CD4-positive, CD25-positive, alpha-beta regulatory T cell (primary cell): ENCODE measurements around the gene SLC26A6. TPM values are rescaled to one million over a fixed set of nuclear protein-coding genes. Genes with fewer than 3 reads are reported as not detected.

Experiments
- ATAC-seq, 2 donors: fragments of 150-1000 bp; cut with Tn5 transposase; one replicate each; pipeline ENCODE4 v1.10.0; 2021; ENCODE audit warnings: low read depth in 2 of 2, moderate number of reproducible peaks in 2 of 2, moderate library complexity in 1 of 2
- DNase-seq, 3 donors: peaks; one replicate each; pipeline versions ENCODE4 v3.0.0 to v3.0.0-alpha.2; 2012 to 2022; ENCODE audit warnings: mixed read lengths in 1 of 3
- H3K27ac ChIP-seq: one replicate; pipeline ENCODE4 v1.7.0; 2013; ENCODE audit warnings: mild to moderate bottlenecking, low read length; ENCODE audit not compliant: insufficient read depth, poor library complexity, severe bottlenecking
- H3K27me3 ChIP-seq: one replicate; pipeline ENCODE4 v1.7.0; 2013; ENCODE audit warnings: low read length; ENCODE audit not compliant: control insufficient read depth, insufficient read depth
- H3K36me3 ChIP-seq: one replicate; pipeline ENCODE4 v1.7.0; 2013; ENCODE audit warnings: mild to moderate bottlenecking, low read length, moderate library complexity; ENCODE audit not compliant: control insufficient read depth, insufficient read depth
- H3K4me1 ChIP-seq: 2 replicates; pipeline ENCODE4 v1.7.0; 2013; ENCODE audit warnings: mild to moderate bottlenecking, low read length; ENCODE audit not compliant: insufficient read depth, control insufficient read depth, poor library complexity, severe bottlenecking
- H3K4me3 ChIP-seq: one replicate; pipeline ENCODE4 v1.7.0; 2013; ENCODE audit warnings: low read depth, mild to moderate bottlenecking, low read length, moderate library complexity
- H3K9me3 ChIP-seq, 2 experiments: 1 replicate in 1 of 2; 2 replicates in 1 of 2; pipeline ENCODE4 v1.7.0; 2013; ENCODE audit warnings: low read length in 2 of 2, mild to moderate bottlenecking in 1 of 2, moderate library complexity in 1 of 2; ENCODE audit not compliant: control insufficient read depth in 2 of 2
- H3K27ac Mint-ChIP-seq, 3 donors: one replicate each; pipeline ENCODE4 v1.8.0; 2020 to 2022; ENCODE audit warnings: mild to moderate bottlenecking in 3 of 3, mixed read lengths in 3 of 3, moderate library complexity in 2 of 3
- H3K27me3 Mint-ChIP-seq: one replicate; pipeline ENCODE4 v1.8.0; 2022; ENCODE audit warnings: mild to moderate bottlenecking, mixed read lengths
- H3K36me3 Mint-ChIP-seq: one replicate; pipeline ENCODE4 v1.8.0; 2020; ENCODE audit warnings: mixed read lengths
- H3K4me1 Mint-ChIP-seq, 4 donors: one replicate each; pipeline ENCODE4 v1.8.0; 2020 to 2022; ENCODE audit warnings: mixed read lengths in 4 of 4, mild to moderate bottlenecking in 1 of 4
- H3K4me3 Mint-ChIP-seq, 4 donors: one replicate each; pipeline ENCODE4 v1.8.0; 2020 to 2022; ENCODE audit warnings: mild to moderate bottlenecking in 4 of 4, mixed read lengths in 4 of 4, moderate library complexity in 3 of 4
- H3K9me3 Mint-ChIP-seq, 7 donors: one replicate each; pipeline ENCODE4 v1.8.0; 2020 to 2022; ENCODE audit warnings: mixed read lengths in 7 of 7, mild to moderate bottlenecking in 3 of 7, moderate library complexity in 2 of 7
- polyA plus RNA-seq, 4 donors: library from polyadenylated mRNA; unstranded; fragments of 300-500 nt; fragmentation: Illumina TruSeq; gene quantifications; one replicate each; pipeline ENCODE4 v1.2.3, GENCODE V29; 2021
- total RNA-seq: library from RNA; stranded (reverse); gene quantifications from one replicate; pipeline ENCODE4 v1.2.3, GENCODE V29; 2022

Gene SLC26A6
- total and polyA plus RNA-seq, 5 donors from 2014 or later: 3.2 to 25.1 (median 6.5) TPM

DNA sequence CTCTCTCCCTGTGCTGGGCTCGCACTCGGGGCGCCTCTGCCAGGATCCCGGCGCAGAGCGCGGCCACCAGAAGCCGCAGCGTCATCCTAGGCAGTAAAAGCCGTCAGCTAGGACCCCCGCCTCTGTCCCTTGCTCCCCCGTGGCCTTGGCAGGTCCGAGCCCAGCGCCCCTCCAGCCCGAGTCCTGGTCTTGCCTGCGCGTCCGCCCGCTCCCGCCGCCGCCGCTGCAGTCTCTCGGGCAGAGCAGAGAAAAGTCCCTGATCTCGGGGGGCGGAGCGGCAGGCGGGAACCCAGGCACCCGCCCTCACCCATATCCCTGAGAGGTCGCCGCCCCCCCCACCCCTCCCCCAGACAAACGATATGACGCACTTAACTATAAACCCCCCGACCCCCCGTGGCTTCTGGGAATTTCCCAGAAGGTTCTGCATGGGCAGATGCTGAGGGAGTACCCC, 40.2 kb downstream of the SLC26A6 start, which contains the start of gene COL7A1:
Gene COL7A1 (minus strand): TSS at position 255 of the 451 bp plus-strand sequence. CDS start 170 bp downstream, at position 85.
- ATAC-seq: no peak
- Mint-ChIP-seq H3K9me3 (peaks cover 0 to 2% (median 0%) of the 10 kb centered on the region in 7 donors), H3K4me3 (no peak within 1 kb of the TSS)

DNA sequence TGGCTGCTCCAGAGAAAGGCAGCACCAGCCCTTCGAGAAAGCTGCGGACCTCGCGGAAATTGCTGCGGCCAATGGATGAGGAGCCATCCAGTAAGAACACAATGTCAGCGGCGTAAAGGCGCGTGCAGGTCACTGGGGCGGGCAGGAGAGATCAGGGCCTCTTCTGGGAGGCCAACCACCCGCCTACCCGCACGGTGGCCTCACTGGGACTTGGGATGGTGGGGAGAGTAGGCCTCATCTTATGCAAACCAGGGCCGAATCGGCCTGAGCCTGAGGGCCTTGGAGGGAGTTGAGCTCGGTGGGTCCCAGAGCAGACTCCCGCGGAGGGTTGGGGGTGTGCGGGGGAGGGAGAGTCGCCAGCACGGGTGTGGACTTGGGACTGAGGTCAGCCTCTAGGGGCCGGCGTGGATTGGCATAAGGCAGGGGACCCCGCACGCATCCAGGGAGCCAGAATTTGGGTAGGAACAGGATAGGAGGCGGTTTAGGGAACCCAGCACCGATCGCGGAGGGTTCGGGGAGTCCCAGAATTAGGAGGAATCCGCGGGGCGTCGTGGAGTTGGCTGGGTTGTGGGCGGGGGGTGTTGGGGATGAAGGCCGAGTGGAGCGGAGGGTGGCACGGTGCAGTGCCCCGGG, 40.7 kb downstream of the SLC26A6 start:
- Histone ChIP-seq H3K9me3 (no peaks in the 10 kb centered on the region), H3K36me3 (peaks cover 5% of the 10 kb centered on the region), H3K4me3 (no peak overlapping the region), H3K27ac (no peak overlapping the region), H3K4me1 (peaks cover 5% of the 10 kb centered on the region), H3K27me3 (no peaks in the 10 kb centered on the region)
- H3K4me3 Mint-ChIP-seq: no peak overlapping the region
- peaks cover 0 to 2% (median 0%) of the 10 kb centered on the region in 7 donors for H3K9me3 Mint-ChIP-seq
- peaks cover 0 to 16% (median under 1%) of the 10 kb centered on the region in 4 donors for H3K4me1 Mint-ChIP-seq
- H3K27ac Mint-ChIP-seq: peak overlapping the region in 1 of 3 donors; percentile 60
- H3K27me3 Mint-ChIP-seq: peaks cover 24% of the 10 kb centered on the region
- ATAC-seq: no peak
- no peak for DNase-seq
- H3K36me3 Mint-ChIP-seq: peaks cover 10% of the 10 kb centered on the region

More for the DNA sequence above, 40.2 kb downstream of the SLC26A6 start, which contains the start of gene COL7A1:
- Histone ChIP-seq H3K4me3 (no peak within 1 kb of the TSS), H3K9me3 (no peaks in the 10 kb centered on the region), H3K27ac (no peak within 1 kb of the TSS), H3K36me3 (peaks cover 10% of the 10 kb centered on the region), H3K4me1 (peaks cover 5% of the 10 kb centered on the region), H3K27me3 (no peaks in the 10 kb centered on the region)
- Mint-ChIP-seq H3K27me3 (peaks cover 19% of the 10 kb centered on the region), H3K36me3 (peaks cover 10% of the 10 kb centered on the region), H3K27ac (peak within 1 kb of the TSS in 1 of 3 donors; percentile 60), H3K4me1 (peaks cover 0 to 16% (median under 1%) of the 10 kb centered on the region in 4 donors)
- no peak for DNase-seq

DNA sequence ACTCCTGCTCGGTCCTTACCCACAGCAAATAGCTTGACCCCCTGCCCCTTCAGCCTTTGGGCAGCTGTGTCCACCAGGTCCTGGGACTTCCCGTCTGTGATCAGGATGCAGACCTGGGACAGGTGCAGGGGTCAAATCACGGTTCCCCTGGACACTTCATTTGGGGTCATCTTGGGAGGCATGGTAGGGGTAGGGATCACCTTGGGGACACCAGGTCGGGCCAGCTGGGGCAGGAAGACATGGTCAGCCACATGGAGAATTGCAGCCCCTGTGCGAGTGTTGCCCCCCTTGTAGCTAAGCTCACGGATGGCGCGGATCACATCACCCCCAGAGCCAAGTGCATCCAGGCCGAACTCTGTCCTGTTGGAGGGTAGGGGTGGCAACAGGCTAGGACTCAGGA, 41.9 kb downstream of the SLC26A6 start:
- H3K36me3 ChIP-seq: no peaks in the 10 kb centered on the region
- peaks cover 0 to 2% (median 0%) of the 10 kb centered on the region in 7 donors for H3K9me3 Mint-ChIP-seq
- H3K4me1 Mint-ChIP-seq: peaks cover 0 to 16% (median under 1%) of the 10 kb centered on the region in 4 donors
- no peaks in the 10 kb centered on the region for H3K9me3 ChIP-seq
- H3K4me1 ChIP-seq: peaks cover 5% of the 10 kb centered on the region
- no peak overlapping the region for H3K27ac Mint-ChIP-seq
- peaks cover 31% of the 10 kb centered on the region for H3K27me3 Mint-ChIP-seq
- no peak overlapping the region for H3K4me3 ChIP-seq
- no peak overlapping the region for H3K4me3 Mint-ChIP-seq
- DNase-seq (no peak), ATAC-seq (no peak)
- H3K27ac ChIP-seq: no peak overlapping the region
- no peaks in the 10 kb centered on the region for H3K27me3 ChIP-seq
- no peaks in the 10 kb centered on the region for H3K36me3 Mint-ChIP-seq

DNA sequence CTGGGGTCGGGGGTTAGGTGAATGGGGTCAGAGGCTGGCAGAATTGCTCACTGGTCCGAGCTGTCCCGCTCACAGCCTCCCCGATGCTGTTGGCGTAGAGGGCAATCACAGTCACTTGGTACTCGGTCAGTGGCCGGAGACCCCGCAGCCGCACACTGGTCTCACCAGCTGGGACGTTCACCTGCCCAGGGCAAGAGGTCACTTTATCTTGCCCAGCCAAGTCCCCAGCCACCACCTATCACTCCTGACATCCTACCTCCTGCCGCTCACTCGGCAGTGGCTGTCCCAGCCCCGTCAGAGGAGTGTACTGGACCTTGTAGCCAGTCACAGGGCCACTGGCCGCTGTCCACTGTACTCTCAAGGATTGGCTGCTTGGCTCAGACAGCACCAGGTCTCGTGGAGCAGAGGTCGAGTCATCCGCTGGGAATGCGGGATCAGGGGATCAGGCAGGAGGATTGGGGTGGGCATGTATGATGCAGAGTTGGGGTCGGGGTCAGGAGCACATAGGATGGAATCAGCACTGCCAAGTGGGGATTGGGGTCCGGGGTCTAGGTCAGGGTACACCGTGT, 42.7 kb downstream of the SLC26A6 start:
- no peak overlapping the region for H3K4me3 ChIP-seq
- DNase-seq (no peak), ATAC-seq (no peak)
- no peaks in the 10 kb centered on the region for H3K27me3 ChIP-seq
- peaks cover 32% of the 10 kb centered on the region for H3K27me3 Mint-ChIP-seq
- no peaks in the 10 kb centered on the region for H3K36me3 ChIP-seq
- peaks cover 0 to 2% (median 0%) of the 10 kb centered on the region in 7 donors for H3K9me3 Mint-ChIP-seq
- H3K4me1 ChIP-seq: peaks cover 5% of the 10 kb centered on the region
- H3K27ac ChIP-seq: no peak overlapping the region
- peaks cover 0 to 16% (median under 1%) of the 10 kb centered on the region in 4 donors for H3K4me1 Mint-ChIP-seq
- H3K4me3 Mint-ChIP-seq: no peak overlapping the region
- H3K36me3 Mint-ChIP-seq: no peaks in the 10 kb centered on the region
- H3K9me3 ChIP-seq: no peaks in the 10 kb centered on the region
- H3K27ac Mint-ChIP-seq: no peak overlapping the region

DNA sequence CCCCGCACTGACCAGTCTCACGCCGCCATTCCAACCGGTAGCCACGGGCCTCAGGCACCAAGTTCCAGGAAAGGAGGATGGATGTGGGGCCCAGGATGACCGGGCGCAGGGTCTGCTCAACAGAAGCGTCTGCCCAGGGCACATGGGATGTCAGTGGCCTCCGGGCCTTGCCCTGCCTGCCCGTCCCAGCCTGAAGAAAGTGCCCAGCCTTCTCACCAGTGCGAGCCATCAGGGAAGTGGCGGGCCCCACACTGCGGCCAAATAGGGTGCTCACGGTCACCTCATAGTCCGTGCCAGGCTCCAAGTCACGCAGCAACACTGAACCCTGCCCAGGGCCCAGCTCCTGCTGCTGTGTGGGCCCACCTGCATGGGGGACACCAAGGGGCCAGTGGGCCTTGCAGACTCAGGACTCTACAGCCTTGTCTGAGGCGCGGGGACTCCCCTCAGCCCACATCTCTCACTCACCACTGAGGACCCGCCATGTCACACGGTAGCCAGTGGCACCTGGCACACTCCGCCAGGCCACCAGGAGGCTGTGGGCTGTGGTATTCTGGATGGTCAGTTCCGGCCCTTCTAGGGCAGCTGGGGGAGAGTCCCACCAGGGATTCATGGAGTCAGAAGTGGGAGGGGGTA, 43.3 kb downstream of the SLC26A6 start:
- H3K9me3 Mint-ChIP-seq: peaks cover 0 to 2% (median 0%) of the 10 kb centered on the region in 7 donors

DNA sequence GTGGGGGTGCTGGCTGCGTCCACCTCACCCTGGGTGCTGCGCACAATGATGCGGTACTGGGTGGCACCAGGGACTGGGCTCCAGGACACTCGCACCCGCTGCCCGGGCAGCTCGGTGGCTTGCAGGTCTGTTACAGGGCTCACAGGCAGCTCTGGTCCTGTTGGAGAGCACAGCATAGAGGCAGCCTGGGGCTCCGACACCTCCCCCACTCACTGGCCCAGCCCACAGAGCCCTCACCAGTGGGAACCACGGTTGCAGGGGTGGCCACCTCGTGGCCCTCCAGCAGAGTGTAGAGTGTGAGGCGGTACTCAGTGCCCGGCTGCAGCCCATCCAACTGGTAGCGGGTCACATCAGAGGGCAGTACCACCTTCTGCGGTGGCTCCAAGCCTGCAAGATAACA, 43.8 kb downstream of the SLC26A6 start:
- no peaks in the 10 kb centered on the region for H3K36me3 Mint-ChIP-seq
- no peaks in the 10 kb centered on the region for H3K9me3 ChIP-seq
- H3K4me3 Mint-ChIP-seq: no peak overlapping the region
- no peak overlapping the region for H3K27ac ChIP-seq
- DNase-seq (no peak), ATAC-seq (no peak)
- peaks cover 40% of the 10 kb centered on the region for H3K27me3 Mint-ChIP-seq
- no peak overlapping the region for H3K27ac Mint-ChIP-seq
- H3K4me1 ChIP-seq: peaks cover 5% of the 10 kb centered on the region
- no peaks in the 10 kb centered on the region for H3K27me3 ChIP-seq
- peaks cover 0 to 2% (median 0%) of the 10 kb centered on the region in 7 donors for H3K9me3 Mint-ChIP-seq
- no peaks in the 10 kb centered on the region for H3K36me3 ChIP-seq
- no peak overlapping the region for H3K4me3 ChIP-seq
- H3K4me1 Mint-ChIP-seq: peaks cover 0 to 14% (median 0%) of the 10 kb centered on the region in 4 donors

More for the DNA sequence above, 43.3 kb downstream of the SLC26A6 start:
- H3K27ac ChIP-seq: no peak overlapping the region
- Mint-ChIP-seq H3K4me3 (no peak overlapping the region), H3K27ac (no peak overlapping the region), H3K36me3 (no peaks in the 10 kb centered on the region), H3K4me1 (peaks cover 0 to 14% (median 0%) of the 10 kb centered on the region in 4 donors), H3K27me3 (peaks cover 38% of the 10 kb centered on the region)
- ATAC-seq: no peak
- H3K9me3 ChIP-seq: no peaks in the 10 kb centered on the region
- peaks cover 5% of the 10 kb centered on the region for H3K4me1 ChIP-seq
- no peak for DNase-seq
- no peak overlapping the region for H3K4me3 ChIP-seq
- no peaks in the 10 kb centered on the region for H3K36me3 ChIP-seq
- H3K27me3 ChIP-seq: no peaks in the 10 kb centered on the region

DNA sequence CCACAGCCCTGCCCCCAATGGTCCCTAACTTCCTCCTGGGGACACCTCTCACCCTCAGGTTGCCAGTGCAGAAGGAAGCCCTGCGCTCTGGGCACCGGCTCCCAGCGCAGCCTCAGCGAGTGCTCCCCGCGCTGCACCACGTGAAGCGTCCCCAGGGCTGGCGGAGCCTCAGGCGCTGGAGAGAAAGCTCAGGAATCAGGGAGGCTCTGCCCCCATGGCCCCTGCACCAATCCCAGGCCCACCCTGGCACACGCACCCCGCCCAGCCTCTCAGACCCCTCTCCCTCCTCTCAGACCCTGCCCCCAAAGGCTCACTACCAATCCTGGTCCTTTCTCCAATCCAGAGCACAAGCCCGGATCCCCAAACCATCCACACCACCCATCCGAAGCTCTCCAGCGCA, 47.0 kb downstream of the SLC26A6 start:
- H3K27me3 ChIP-seq: no peaks in the 10 kb centered on the region
- H3K27ac ChIP-seq: no peak overlapping the region
- no peak overlapping the region for H3K4me3 Mint-ChIP-seq
- H3K36me3 ChIP-seq: no peaks in the 10 kb centered on the region
- H3K4me3 ChIP-seq: no peak overlapping the region
- H3K4me1 ChIP-seq: no peaks in the 10 kb centered on the region
- no peak overlapping the region for H3K27ac Mint-ChIP-seq
- H3K27me3 Mint-ChIP-seq: peaks cover 28% of the 10 kb centered on the region
- H3K36me3 Mint-ChIP-seq: no peaks in the 10 kb centered on the region
- no peaks in the 10 kb centered on the region for H3K9me3 ChIP-seq
- ATAC-seq (no peak), DNase-seq (no peak)
- H3K4me1 Mint-ChIP-seq: peaks cover 0 to 3% (median 0%) of the 10 kb centered on the region in 4 donors
- H3K9me3 Mint-ChIP-seq: no peaks in the 10 kb centered on the region
